SU-DHL-6 (cell line): ENCODE results near the gene CTU2.

ENCODE experiments used
- H2AFZ ChIP-seq: fragments of 200-600 bp; sonication (generic); 2 replicates; pipeline ENCODE4 v1.6.1; 2014; ENCODE audit warnings: low read depth, mild to moderate bottlenecking, moderate library complexity, mixed read lengths, antibody characterized with exemption, low read length; ENCODE audit not compliant: severe bottlenecking
- H3F3A ChIP-seq: fragments of 200-600 bp; shearing (Covaris generic); 2 replicates; pipeline ENCODE4 v1.6.0; 2016; ENCODE audit warnings: antibody characterized with exemption, mild to moderate bottlenecking; ENCODE audit not compliant: insufficient read depth
- H3K27ac ChIP-seq: fragments of 200-600 bp; sonication (generic); 2 replicates; pipeline ENCODE4 v1.5.1; 2016; ENCODE audit warnings: low read depth, mild to moderate bottlenecking, low read length, moderate library complexity, mixed read lengths
- H3K27me3 ChIP-seq: fragments of 200-600 bp; sonication (generic), shearing (Covaris generic); 2 replicates; pipeline ENCODE4 v1.6.0; 2014; ENCODE audit warnings: mild to moderate bottlenecking, low read length
- H3K36me3 ChIP-seq: fragments of 200-600 bp; sonication (generic); 2 replicates; pipeline ENCODE4 v1.6.1; 2014; ENCODE audit warnings: mild to moderate bottlenecking, low read length, mixed read lengths
- H3K4me2 ChIP-seq: fragments of 300-600, 200-600 bp; shearing (Covaris generic), sonication (generic); 2 replicates; pipeline ENCODE4 v1.6.0; 2014; ENCODE audit warnings: low read length, low read depth, mild to moderate bottlenecking; ENCODE audit not compliant: poor library complexity, severe bottlenecking
- H3K4me3 ChIP-seq: fragments of 200-600 bp; sonication (generic); 2 replicates; pipeline ENCODE4 v1.5.1; 2014; ENCODE audit warnings: antibody characterized with exemption, low read length, mild to moderate bottlenecking, mixed read lengths; ENCODE audit not compliant: insufficient read depth, poor library complexity, severe bottlenecking
- H3K79me2 ChIP-seq: fragments of 200-600 bp; sonication (generic); 2 replicates; pipeline ENCODE4 v1.6.1; 2014; ENCODE audit warnings: mild to moderate bottlenecking, low read length, moderate library complexity; ENCODE audit not compliant: insufficient read depth
- H3K9ac ChIP-seq: fragments of 200-600 bp; sonication (generic); 2 replicates; pipeline ENCODE4 v1.7.0; 2014; ENCODE audit warnings: mild to moderate bottlenecking, low read length
- H3K9me2 ChIP-seq: fragments of 200-600 bp; sonication (generic); replicated peaks from 2 replicates; pipeline ENCODE4 v1.6.1; 2014; ENCODE audit warnings: low read length; ENCODE audit not compliant: insufficient read depth
- H3K9me3 ChIP-seq: fragments of 200-600 bp; sonication (generic); 2 replicates; pipeline ENCODE4 v1.6.1; 2014; ENCODE audit warnings: low read length, mixed read lengths; ENCODE audit not compliant: insufficient read depth
- H4K20me1 ChIP-seq: fragments of 200-600 bp; sonication (generic); 2 replicates; pipeline ENCODE4 v1.6.1; 2014; ENCODE audit warnings: low read depth, mild to moderate bottlenecking, antibody characterized with exemption, low read length, moderate library complexity, mixed read lengths
- CTCF ChIP-seq: fragments of 200-600 bp; sonication (generic); IDR thresholded peaks from one replicate; pipeline ENCODE4 v1.5.1; 2017; ENCODE audit warnings: antibody characterized with exemption, mild to moderate bottlenecking, low read length, moderate library complexity; ENCODE audit not compliant: insufficient read depth, poor library complexity, severe bottlenecking
- EZH2phosphoT487 ChIP-seq: fragments of 200-600 bp; sonication (generic), shearing (Covaris generic); conservative IDR thresholded peaks from 2 replicates; pipeline ENCODE4 v1.6.1; 2018; ENCODE audit warnings: mild to moderate bottlenecking, antibody characterized with exemption, low read length, moderate library complexity, mixed read lengths

Gene CTU2

DNA sequence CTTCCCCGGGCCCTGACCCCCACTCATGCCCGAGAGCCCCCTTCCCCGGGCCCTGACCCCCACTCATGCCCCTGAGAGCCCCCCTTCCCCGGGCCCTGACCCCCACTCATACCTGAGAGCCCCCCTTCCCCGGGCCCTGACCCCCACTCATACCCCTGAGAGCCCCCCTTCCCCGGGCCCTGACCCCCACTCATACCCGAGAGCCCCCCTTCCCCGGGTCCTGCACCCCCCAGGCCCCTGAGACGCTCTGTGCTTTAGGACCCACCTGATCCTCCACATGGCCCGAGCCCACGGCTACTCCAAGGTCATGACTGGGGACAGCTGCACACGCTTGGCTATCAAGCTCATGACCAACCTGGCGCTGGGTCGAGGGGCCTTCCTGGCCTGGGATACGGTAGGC is 6.8 kb downstream of the CTU2 start:
- no peaks in the 10 kb centered on the region for H3K36me3 ChIP-seq
- no peak overlapping the region for H2AFZ ChIP-seq
- H3K4me3 ChIP-seq = no peak overlapping the region
- TF ChIP-seq CTCF = no peak
- TF ChIP-seq EZH2phosphoT487 = no peak
- H3K9me3 ChIP-seq = no peaks in the 10 kb centered on the region
- H3K27me3 ChIP-seq = no peaks in the 10 kb centered on the region
- H3F3A ChIP-seq = no peaks in the 10 kb centered on the region
- H3K79me2 ChIP-seq = 0 out of 2 replicates have a peak, but pooled peaks cover 7% of the 10 kb centered on the region
- H4K20me1 ChIP-seq = no peaks in the 10 kb centered on the region
- no peak overlapping the region for H3K9ac ChIP-seq
- no peak overlapping the region for H3K27ac ChIP-seq
- no peaks in the 10 kb centered on the region for H3K9me2 ChIP-seq
- no peak overlapping the region for H3K4me2 ChIP-seq

DNA sequence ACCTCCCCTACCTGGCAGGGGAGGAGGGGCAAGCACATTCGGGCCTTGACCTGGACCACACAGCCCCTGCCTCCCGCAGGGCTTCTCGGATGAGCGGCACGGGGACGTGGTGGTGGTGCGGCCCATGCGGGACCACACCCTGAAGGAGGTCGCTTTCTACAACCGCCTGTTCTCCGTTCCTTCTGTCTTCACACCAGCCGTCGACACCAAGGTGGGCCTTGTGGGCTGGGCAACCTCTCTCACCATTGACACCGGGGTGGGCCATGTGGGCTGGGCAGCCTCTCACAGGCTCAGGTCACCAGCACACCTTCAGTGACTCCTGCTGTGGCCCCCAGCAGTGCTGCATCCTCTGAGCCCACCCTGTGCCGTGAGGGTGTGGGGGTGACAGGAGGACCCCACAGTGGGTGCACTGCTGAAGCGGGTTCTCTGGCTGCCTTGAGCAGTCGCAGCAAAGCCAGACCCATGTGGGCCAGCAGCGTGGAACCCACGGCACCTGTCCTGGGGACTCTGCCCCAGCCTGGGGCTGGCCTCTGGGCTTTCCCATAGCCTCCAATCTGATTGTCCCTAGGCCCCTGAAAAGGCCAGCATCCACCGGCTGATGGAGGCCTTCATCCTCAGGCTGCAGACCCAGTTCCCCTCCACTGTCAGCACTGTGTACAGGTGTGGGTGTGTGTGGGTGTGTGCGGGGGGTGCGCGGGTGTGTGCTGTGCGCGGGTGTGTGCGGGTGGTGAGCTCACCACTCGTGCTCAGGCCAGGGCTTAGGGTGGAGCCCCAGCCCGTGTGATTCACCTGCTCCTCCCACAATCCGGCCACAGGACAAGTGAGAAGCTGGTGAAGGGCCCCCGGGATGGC is 7.5 kb downstream of the CTU2 start:
- Histone ChIP-seq H3K9me2 (no peaks in the 10 kb centered on the region), H3K9ac (no peak overlapping the region), H3K27ac (no peak overlapping the region), H3K36me3 (no peaks in the 10 kb centered on the region), H3K79me2 (no peaks in the 10 kb centered on the region), H3F3A (no peaks in the 10 kb centered on the region), H2AFZ (no peak overlapping the region), H3K9me3 (no peaks in the 10 kb centered on the region), H3K4me2 (no peak overlapping the region), H4K20me1 (no peaks in the 10 kb centered on the region), H3K4me3 (no peak overlapping the region), H3K27me3 (no peaks in the 10 kb centered on the region)
- TF ChIP-seq CTCF (no peak), EZH2phosphoT487 (no peak)

- Histone ChIP-seq H3K9me2 (no peaks in the 10 kb centered on the region), H3K4me3 (no peak overlapping the region), H3K4me2 (no peak overlapping the region), H2AFZ (no peak overlapping the region), H3K36me3 (no peaks in the 10 kb centered on the region), H3F3A (no peaks in the 10 kb centered on the region), H3K27me3 (no peaks in the 10 kb centered on the region), H3K27ac (no peak overlapping the region), H3K9me3 (no peaks in the 10 kb centered on the region), H4K20me1 (no peaks in the 10 kb centered on the region), H3K79me2 (no peaks in the 10 kb centered on the region), H3K9ac (no peak overlapping the region)
- no peak for TF ChIP-seq EZH2phosphoT487
- no peak for TF ChIP-seq CTCF
These were observed 8.4 kb downstream of the CTU2 start for GRCh38 chr16:88714420-88715302.
